Posterior cingulate gyrus (tissue), 11 donors: Measurements from ENCODE around the gene DUOX1.
"Not testable (repeated sequence)": the region's sequence is repeated elsewhere in the genome, so short reads cannot be mapped to it uniquely, and the experiment has no call there.

Source experiments
- DNase-seq, 10 donors: peaks; one replicate each; pipeline versions ENCODE4 v3.0.0 to v3.0.0-alpha.2; 2020 to 2021; ENCODE audit warnings: mixed read lengths in 3 of 10
- intact Hi-C: fragments of 100-400 bp; cut with DNase I; formaldehyde crosslinking; loops from one replicate; pipeline ENCODE4 v1.15.1; 2023

DUOX1 gene

GRCh38 chr15:45129651-45130129, at the start of gene DUOX1, which contains the start of gene DUOXA1:
Gene DUOX1 (plus strand): TSS chr15:45129994. CDS start chr15:45131967, 1,973 bp downstream.
Gene DUOXA1 (minus strand): TSS chr15:45129879. CDS start chr15:45123014, 6,865 bp downstream.
- peak in 2 of 10 donors; percentile 60 to 84 for DNase-seq
- intact Hi-C loops, result no loop called here

- intact Hi-C loops, DNase-seq: not testable (repeated sequence)
Observed at GRCh38 chr15:45080593-45080992, 49.2 kb upstream of the DUOX1 start.

DNA sequence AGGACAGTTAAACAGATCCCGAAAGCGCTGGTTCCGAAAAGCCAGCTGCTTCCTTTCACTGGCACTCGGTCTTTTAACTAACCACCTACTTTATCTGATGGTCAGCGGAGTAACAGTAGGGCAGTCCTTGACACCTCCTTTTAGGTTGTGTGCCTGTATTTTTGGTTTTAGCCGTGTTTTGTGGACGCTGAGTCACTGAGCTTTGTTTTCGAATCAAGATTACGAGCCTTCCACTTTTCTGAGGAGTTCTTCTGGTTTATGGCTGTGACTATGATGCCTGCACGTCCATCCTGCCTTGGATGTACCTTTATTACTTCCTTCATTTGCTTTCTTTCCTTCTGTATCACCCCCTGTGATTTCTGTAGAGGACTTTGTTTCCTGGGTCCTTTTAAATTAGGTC, 47.4 kb upstream of the DUOX1 start:
- DNase-seq, intact Hi-C loops: not testable (repeated sequence)

- intact Hi-C loops, result no loop called here
- DNase-seq, result no peak
Observed at GRCh38 chr15:45083223-45083622, 46.6 kb upstream of the DUOX1 start.

DNA sequence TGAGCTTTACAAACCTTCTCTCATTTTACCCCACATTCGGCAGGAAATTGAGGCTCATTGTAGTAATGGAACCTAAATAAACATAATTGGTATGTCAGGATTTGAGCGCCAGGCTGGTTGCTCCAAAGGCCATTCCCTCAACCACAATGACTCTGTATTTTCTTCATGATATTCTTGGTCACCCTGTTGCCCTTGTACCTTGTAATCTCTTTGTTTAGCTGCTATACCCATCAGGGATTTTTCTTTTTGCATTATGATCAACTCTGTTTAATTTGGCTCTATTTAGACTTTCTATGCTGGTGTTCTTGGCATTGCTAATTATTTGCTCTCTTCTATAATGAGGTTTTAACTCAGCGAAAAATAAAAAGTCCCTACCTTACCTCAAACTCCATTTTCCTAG, 45.6 kb upstream of the DUOX1 start:
- intact Hi-C loops, result no loop called here
- DNase-seq, result no peak

GRCh38 chr15:45087513-45087912, 42.3 kb upstream of the DUOX1 start:
- intact Hi-C loops, result no loop called here
- DNase-seq, result no peak

DNA sequence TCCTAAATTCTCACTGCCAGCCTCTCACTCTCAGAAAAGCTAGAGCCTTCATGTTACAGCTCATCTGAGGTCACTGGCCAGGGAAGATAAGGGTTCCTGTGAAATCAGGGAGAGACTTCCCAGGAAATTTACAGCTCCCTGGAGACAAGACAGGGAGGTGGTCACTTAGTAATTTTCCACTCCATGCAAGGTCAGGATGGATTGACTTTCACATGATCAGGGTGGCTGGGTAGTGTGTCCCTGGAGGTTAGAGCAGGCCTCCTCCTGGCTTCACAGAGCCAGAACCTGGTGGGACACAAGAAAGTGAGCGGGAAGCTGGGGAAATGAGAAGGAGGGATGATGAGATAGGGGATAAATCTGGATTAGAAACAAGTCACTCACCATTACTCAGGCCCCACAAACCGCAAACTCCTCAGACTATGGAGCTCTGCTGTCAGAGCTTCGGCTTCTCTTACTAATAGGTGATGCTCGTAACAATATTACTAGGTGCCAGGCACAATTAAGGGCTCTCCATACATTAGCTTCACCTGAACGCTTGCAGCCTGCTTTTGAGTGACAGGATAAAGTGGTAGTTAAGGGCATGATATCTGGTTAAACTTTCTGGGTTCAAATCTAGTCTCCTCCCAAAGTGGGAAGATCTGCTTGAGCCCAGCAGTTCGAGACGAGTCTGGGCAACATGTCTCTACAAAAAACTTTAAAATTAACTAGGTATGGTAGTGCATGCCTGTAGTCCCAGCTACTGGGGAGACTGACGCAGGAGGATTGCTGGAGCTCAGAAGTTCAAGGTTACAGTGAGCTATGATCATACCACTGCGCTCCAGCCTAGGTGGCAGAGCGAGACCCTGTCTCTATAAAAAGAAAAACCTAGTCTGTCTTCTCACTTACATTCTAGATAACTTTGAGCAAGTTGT, 40.7 kb upstream of the DUOX1 start:
- no peak for DNase-seq
- intact Hi-C loops, result no loop called here

- DNase-seq, result no peak
- intact Hi-C loops, result no loop called here
Observed at GRCh38 chr15:45089712-45090373, 40.0 kb upstream of the DUOX1 start.

- DNase-seq, result no peak
- intact Hi-C loops, result no loop called here
Observed at GRCh38 chr15:45091161-45091560, 38.6 kb upstream of the DUOX1 start.

DNA sequence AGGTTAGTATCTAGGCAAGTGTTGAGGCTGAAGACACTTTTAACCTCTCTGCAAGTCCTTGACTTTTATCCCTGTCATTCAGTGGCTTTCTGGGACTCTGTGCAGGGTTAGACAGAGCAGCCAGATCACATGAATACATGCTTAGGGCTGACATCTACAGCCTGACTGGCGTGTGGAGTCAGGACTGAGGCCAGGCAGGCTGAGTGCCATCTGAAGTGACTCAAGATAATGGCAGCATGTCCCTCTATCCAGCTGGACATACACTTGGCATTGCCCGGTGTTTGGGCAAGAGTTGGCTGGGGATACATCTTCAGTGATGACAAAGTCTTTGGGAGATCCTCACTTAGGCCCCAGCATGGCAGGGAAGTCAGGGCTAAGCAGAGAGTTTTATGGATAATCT, 38.2 kb upstream of the DUOX1 start:
- intact Hi-C loops, result no loop called here
- no peak for DNase-seq

DNA sequence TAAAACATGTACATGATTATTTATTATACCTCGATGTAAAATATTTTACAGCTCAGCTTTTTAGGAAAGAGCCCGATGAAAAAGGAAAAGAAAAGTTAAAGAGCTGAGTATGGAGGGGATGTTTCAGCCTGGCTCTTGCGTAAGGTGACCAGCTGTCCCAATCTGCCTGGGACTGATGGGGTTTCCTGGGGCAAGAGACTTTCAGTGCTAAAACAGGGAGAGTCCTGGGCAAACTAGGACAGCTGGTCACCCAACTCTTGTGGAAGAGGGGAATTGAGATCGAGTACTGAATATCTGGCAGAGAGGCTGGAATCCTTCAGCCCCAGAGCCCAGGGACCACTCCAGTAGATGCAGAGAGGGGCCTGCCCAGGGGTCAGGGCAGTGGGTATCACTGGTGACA, 36.8 kb upstream of the DUOX1 start:
- intact Hi-C loops, result no loop called here
- DNase-seq, result no peak

DNA sequence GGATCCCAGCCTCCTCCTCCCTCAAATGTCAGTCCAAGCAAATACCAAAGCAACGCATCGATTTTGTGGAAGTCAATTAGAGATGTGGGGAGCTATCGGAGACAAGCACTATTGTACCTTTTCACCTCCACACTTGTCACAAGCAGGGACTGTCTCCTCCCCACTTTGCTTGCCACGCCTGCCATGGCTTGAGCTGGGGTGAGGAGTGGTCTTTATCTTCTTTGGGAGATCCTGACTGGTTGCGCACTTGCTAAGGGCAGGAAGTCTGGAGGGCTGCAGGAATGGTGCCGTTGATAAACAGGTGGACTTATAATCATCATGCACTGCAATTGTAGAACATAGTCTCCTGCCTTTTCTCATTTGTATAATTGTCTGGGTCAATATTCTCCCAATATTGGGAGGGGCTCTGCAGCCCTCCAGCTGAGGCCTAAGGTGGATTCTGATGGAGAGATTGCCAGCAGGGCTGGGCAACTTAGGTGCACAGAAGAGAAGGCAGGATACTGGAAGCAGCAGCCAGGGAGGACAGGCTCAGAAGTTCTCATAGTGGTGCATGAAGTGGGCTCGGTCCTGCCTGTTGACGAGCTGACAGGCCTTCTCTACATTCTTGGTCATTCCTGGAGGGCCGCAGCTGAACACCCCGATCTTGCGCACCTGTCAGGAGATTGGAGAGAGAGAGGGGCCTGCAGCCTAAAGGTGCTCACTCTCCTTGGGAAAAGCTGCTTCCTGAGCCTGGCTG, 36.0 kb upstream of the DUOX1 start:
- intact Hi-C loops, result no loop called here
- DNase-seq, result no peak

GRCh38 chr15:45094358-45094730, 35.5 kb upstream of the DUOX1 start:
- intact Hi-C loops, result no loop called here
- DNase-seq, result peak in 1 of 10 donors; percentile 67

- peak in 1 of 10 donors; percentile 59 for DNase-seq
- intact Hi-C loops, result no loop called here
Observed at GRCh38 chr15:45095661-45096060, 34.1 kb upstream of the DUOX1 start.

DNA sequence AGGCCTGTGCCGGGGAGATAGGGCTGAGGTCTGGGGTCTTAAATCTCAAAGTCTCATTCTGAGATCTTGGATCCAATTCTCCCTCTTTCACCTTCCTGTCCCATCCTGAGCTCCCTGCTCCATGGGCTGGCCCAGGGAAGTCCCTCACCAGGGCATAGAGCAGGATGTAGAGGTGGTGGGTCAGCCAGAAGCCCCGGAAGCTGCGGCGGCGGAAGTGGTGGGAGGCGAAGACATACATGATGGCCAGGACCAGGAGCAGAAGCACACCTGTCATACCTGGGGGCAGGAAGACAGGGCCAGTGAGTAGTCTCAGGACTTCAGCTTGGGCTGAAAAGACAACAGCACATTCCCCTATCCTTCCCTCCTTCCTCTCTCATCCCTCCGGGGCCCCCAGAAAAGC, 32.3 kb upstream of the DUOX1 start:
- no peak for DNase-seq
- intact Hi-C loops, result no loop called here

GRCh38 chr15:45099549-45100165, 30.1 kb upstream of the DUOX1 start:
- peak in 1 of 10 donors; percentile 77 for DNase-seq
- intact Hi-C loops, result no loop called here

GRCh38 chr15:45100884-45101625, 28.7 kb upstream of the DUOX1 start:
- DNase-seq, result peak in 1 of 10 donors; percentile 37
- intact Hi-C loops, result no loop called here

DNA sequence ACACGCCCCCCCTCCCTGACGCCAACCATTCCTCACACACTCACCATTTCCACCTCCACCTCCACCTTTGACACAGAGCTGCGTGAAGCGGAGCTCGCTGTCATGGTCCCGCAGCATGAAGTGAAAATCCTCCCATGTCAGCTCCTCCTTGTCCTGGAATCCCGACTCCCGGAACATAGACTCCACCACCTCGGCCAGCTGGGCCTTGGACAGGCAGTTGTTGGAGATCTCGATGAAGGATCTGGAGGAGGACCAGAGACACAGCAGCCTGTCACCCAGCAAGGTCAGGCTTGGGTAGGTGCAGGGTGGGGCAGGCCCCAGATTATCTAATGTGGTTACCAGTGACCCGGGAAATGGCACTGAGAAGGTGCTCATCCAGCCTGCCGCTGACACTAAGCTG, 28.0 kb upstream of the DUOX1 start:
- DNase-seq, result peak in 2 of 10 donors; percentile 37 to 62
- intact Hi-C loops, result no loop called here

GRCh38 chr15:45102226-45102625, 27.6 kb upstream of the DUOX1 start:
- intact Hi-C loops, result no loop called here
- peak in 1 of 10 donors; percentile 40 for DNase-seq

DNA sequence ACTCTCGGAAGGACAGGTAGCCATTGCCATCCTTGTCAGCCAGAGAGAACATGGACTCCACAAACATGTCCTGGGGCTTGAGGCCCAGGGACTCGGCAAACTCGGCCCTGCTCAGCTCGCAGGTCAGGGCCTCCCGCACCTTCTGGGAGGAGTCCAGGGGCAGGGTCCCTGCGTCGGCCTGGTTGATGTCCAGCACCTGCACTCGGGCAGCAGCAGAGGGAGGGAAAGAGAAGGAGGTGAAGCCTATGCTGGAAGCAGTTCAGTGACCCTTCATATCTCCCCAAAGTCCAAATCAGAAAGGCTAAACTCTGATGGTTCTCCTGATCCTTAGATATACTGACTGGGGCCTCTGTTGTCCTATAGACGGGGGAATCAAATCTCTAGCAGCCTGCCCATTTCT, 25.6 kb upstream of the DUOX1 start:
- DNase-seq, intact Hi-C loops: not testable (repeated sequence)
